Measurements from ENCODE around the gene EXOSC10.

Gene EXOSC10

DNA sequence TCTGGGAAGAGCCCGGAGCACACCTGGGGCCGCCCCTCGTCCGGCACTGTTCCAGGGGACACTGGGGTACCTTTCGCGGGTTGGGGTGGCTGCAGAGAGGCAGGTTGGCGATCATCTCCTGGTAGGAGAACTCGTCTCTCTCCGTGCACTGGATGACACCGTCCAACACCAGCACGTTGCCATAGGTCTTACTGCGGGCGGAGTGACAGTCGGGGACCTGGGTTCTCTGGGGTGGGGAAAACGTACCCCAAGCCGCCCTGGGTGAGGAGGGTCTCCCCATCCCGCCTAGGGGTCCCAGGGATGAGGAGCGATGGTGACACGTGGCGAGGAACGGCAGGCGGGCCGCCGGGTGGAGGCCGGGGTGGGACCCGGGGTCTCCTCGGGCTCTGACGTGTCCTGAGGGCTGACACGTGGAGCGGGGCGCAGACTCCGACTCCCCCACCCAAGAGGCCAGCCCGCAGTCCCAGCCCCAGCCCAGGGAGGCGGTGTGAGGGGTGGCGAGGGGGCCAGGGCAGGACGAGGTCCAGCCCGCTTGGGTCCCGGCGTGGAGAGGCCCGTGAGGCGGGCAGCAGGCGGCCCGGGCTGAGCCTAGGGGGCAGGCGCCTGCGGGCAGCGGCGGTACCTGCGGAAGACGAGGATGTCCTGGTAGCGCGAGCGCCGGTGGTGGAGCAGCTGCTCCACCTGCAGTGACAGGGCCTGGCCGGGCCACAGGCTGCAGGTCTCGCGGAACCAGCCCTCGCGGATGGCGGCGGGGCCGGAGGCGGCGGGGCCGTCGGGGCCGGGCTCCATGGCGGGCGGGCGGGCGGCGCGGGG, 40.3 kb downstream of the EXOSC10 start (continued):
- TF ChIP-seq, protein P1, sequence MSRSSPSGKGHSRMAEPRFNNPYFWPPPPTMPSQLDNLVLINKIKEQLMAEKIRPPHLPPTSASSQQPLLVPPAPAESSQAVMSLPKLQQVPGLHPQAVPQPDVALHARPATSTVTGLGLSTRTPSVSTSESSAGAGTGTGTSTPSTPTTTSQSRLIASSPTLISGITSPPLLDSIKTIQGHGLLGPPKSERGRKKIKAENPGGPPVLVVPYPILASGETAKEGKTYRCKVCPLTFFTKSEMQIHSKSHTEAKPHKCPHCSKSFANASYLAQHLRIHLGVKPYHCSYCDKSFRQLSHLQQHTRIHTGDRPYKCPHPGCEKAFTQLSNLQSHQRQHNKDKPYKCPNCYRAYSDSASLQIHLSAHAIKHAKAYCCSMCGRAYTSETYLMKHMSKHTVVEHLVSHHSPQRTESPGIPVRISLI (tag by site-specific recombination; IDR thresholded peaks at IDR 0.05), result no peak
- no peak for TF ChIP-seq ZNF626 (tag by site-specific recombination; IDR thresholded peaks at IDR 0.05)
- no peak for TF ChIP-seq PRDM2 (tag by site-specific recombination; IDR thresholded peaks at IDR 0.05; ENCODE audit: borderline replicate concordance)
- TF ChIP-seq ZBTB8A (tag by site-specific recombination; IDR thresholded peaks at IDR 0.05), result peak; percentile 76
- TF ChIP-seq, protein P2, sequence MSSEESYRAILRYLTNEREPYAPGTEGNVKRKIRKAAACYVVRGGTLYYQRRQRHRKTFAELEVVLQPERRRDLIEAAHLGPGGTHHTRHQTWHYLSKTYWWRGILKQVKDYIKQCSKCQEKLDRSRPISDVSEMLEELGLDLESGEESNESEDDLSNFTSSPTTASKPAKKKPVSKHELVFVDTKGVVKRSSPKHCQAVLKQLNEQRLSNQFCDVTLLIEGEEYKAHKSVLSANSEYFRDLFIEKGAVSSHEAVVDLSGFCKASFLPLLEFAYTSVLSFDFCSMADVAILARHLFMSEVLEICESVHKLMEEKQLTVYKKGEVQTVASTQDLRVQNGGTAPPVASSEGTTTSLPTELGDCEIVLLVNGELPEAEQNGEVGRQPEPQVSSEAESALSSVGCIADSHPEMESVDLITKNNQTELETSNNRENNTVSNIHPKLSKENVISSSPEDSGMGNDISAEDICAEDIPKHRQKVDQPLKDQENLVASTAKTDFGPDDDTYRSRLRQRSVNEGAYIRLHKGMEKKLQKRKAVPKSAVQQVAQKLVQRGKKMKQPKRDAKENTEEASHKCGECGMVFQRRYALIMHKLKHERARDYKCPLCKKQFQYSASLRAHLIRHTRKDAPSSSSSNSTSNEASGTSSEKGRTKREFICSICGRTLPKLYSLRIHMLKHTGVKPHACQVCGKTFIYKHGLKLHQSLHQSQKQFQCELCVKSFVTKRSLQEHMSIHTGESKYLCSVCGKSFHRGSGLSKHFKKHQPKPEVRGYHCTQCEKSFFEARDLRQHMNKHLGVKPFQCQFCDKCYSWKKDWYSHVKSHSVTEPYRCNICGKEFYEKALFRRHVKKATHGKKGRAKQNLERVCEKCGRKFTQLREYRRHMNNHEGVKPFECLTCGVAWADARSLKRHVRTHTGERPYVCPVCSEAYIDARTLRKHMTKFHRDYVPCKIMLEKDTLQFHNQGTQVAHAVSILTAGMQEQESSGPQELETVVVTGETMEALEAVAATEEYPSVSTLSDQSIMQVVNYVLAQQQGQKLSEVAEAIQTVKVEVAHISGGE (tag by site-specific recombination; conservative IDR thresholded peaks at IDR 0.05; ENCODE audit: low read depth), result no peak; the same call in 1 of the 2 replicates
- no peak for TF ChIP-seq HOXA7 (CRISPR knock-in tag; IDR thresholded peaks at IDR 0.05; ENCODE audit: borderline replicate concordance)
- TF ChIP-seq, protein P3, sequence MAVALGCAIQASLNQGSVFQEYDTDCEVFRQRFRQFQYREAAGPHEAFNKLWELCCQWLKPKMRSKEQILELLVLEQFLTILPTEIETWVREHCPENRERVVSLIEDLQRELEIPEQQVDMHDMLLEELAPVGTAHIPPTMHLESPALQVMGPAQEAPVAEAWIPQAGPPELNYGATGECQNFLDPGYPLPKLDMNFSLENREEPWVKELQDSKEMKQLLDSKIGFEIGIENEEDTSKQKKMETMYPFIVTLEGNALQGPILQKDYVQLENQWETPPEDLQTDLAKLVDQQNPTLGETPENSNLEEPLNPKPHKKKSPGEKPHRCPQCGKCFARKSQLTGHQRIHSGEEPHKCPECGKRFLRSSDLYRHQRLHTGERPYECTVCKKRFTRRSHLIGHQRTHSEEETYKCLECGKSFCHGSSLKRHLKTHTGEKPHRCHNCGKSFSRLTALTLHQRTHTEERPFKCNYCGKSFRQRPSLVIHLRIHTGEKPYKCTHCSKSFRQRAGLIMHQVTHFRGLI (tag by site-specific recombination; IDR thresholded peaks at IDR 0.05), result no peak
- TF ChIP-seq ZNF768 (tag by site-specific recombination; IDR thresholded peaks at IDR 0.05), result no peak
- TF ChIP-seq ZFP37 (tag by site-specific recombination; IDR thresholded peaks at IDR 0.05), result no peak
- no peak for TF ChIP-seq KLF10 (tag by site-specific recombination; IDR thresholded peaks at IDR 0.05)
- no peak for TF ChIP-seq ZNF585B (tag by site-specific recombination; IDR thresholded peaks at IDR 0.05)
- no peak for TF ChIP-seq ZNF221 (tag by site-specific recombination; IDR thresholded peaks at IDR 0.05; ENCODE audit: borderline replicate concordance)
- no peak for TF ChIP-seq ZNF544 (tag by site-specific recombination; IDR thresholded peaks at IDR 0.05)
- TF ChIP-seq ZSCAN16 (tag by site-specific recombination; IDR thresholded peaks at IDR 0.05), result no peak
- TF ChIP-seq KLF7 (tag by site-specific recombination; IDR thresholded peaks at IDR 0.05; ENCODE audit: borderline replicate concordance), result no peak
- no peak for TF ChIP-seq ZNF548 (tag by site-specific recombination; IDR thresholded peaks at IDR 0.05)
- 0 out of 2 replicates have a peak, but pooled peaks have one; percentile 9 for TF ChIP-seq ZNF121 (tag by site-specific recombination; IDR thresholded peaks at IDR 0.05)
- TF ChIP-seq ZNF48 (tag by site-specific recombination; IDR thresholded peaks at IDR 0.05), result no peak
- no peak for TF ChIP-seq ZNF266 (tag by site-specific recombination; IDR thresholded peaks at IDR 0.05; ENCODE audit: low read depth)
- no peak for TF ChIP-seq ZBTB21 (tag by site-specific recombination; IDR thresholded peaks at IDR 0.05)
- TF ChIP-seq HOXD13 (CRISPR knock-in tag; IDR thresholded peaks at IDR 0.05; ENCODE audit: borderline replicate concordance), result no peak
- TF ChIP-seq ZNF704 (tag by site-specific recombination; IDR thresholded peaks at IDR 0.05), result no peak
- TF ChIP-seq, protein P4, sequence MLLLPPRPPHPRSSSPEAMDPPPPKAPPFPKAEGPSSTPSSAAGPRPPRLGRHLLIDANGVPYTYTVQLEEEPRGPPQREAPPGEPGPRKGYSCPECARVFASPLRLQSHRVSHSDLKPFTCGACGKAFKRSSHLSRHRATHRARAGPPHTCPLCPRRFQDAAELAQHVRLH (tag by site-specific recombination; IDR thresholded peaks at IDR 0.05), result no peak
- no peak for TF ChIP-seq ZNF596 (tag by site-specific recombination; IDR thresholded peaks at IDR 0.05)

Data from HEK293 (cell line).